Suprapubic skin (tissue), 4 donors: Measurements from ENCODE around the gene MAFF.

Experiments
- CTCF ChIP-seq, 2 donors: fragments of 200-600 bp in 1 of 2; fragments of 450-650 bp in 1 of 2; sonication (generic) in 1 of 2; IDR thresholded peaks; one replicate each; pipeline ENCODE4 v1.5.1; 2016 to 2019; ENCODE audit warnings: antibody characterized with exemption in 2 of 2, mild to moderate bottlenecking in 1 of 2, moderate library complexity in 1 of 2
- EP300 ChIP-seq: sonication (generic); formaldehyde crosslinking; IDR thresholded peaks from one replicate; pipeline ENCODE4 v1.6.1; 2017; ENCODE audit warnings: antibody characterized with exemption
- POLR2A ChIP-seq, 2 donors: fragments of 450-650 bp; IDR thresholded peaks; one replicate each; pipeline ENCODE4 v1.6.1; 2017; ENCODE audit warnings: antibody characterized with exemption in 2 of 2, mild to moderate bottlenecking in 2 of 2, moderate library complexity in 2 of 2
- POLR2AphosphoS5 ChIP-seq, 3 donors: sonication (generic); formaldehyde crosslinking; IDR thresholded peaks; one replicate each; pipeline ENCODE4 v1.6.1; 2017; ENCODE audit warnings: antibody characterized with exemption in 3 of 3

GRCh38 chr22:38165922-38166593, 35.7 kb upstream of the MAFF start:
- no peak for TF ChIP-seq POLR2AphosphoS5 (IDR thresholded peaks at IDR 0.05)
- TF ChIP-seq EP300, result no peak
- TF ChIP-seq POLR2A (IDR thresholded peaks at IDR 0.05), result no peak
- no peak for TF ChIP-seq CTCF (IDR thresholded peaks at IDR 0.05)
